NCI-H2081 treated with DMSO at 0.1 percent for 48 hours (cell line): ENCODE data around the gene BCO1.
"Not testable (repeated sequence)": the region's sequence is repeated elsewhere in the genome, so short reads cannot be mapped to it uniquely, and the experiment has no call there.

Experiments
- DNase-seq: peaks from one replicate; lab custom pipeline; 2025; lab: John Stamatoyannopoulos, UW

BCO1 gene

GRCh38 chr16:81238296-81239011, at the start of gene BCO1:
Gene BCO1, plus strand, starts transcription at chr16:81238689. Its CDS starts 220 bp downstream, at chr16:81238909.
- no peak for DNase-seq

GRCh38 chr16:81189100-81189664, 49.3 kb upstream of the BCO1 start:
- no peak for DNase-seq

- no peak for DNase-seq
These were observed 47.8 kb upstream of the BCO1 start for GRCh38 chr16:81190667-81191066.

GRCh38 chr16:81195885-81196534, 42.5 kb upstream of the BCO1 start:
- DNase-seq = no peak

- DNase-seq = no peak
These were observed 39.9 kb upstream of the BCO1 start for GRCh38 chr16:81198635-81199034.

GRCh38 chr16:81201267-81201666, 37.2 kb upstream of the BCO1 start:
- no peak for DNase-seq

GRCh38 chr16:81204798-81205680, 33.5 kb upstream of the BCO1 start:
- peak; percentile 2 for DNase-seq

GRCh38 chr16:81207076-81207475, 31.4 kb upstream of the BCO1 start:
- no peak for DNase-seq

GRCh38 chr16:81210807-81211206, 27.7 kb upstream of the BCO1 start:
- DNase-seq = peak; percentile 1

- no peak for DNase-seq
These were observed 25.5 kb upstream of the BCO1 start for GRCh38 chr16:81212830-81213465.

- no peak for DNase-seq
These were observed 23.7 kb upstream of the BCO1 start for GRCh38 chr16:81214745-81215166.

GRCh38 chr16:81216114-81216513, 22.4 kb upstream of the BCO1 start:
- DNase-seq = no peak

- no peak for DNase-seq
These were observed 21.8 kb upstream of the BCO1 start for GRCh38 chr16:81216706-81217105.

- no peak for DNase-seq
These were observed 19.3 kb upstream of the BCO1 start for GRCh38 chr16:81219151-81219550.

GRCh38 chr16:81220349-81220748, 18.1 kb upstream of the BCO1 start:
- no peak for DNase-seq

- no peak for DNase-seq
These were observed 16.8 kb upstream of the BCO1 start for GRCh38 chr16:81221731-81222130.

GRCh38 chr16:81224824-81225223, 13.7 kb upstream of the BCO1 start:
- no peak for DNase-seq

- DNase-seq = not testable (repeated sequence)
These were observed 12.8 kb upstream of the BCO1 start for GRCh38 chr16:81225697-81226096.

GRCh38 chr16:81227785-81228184, 10.7 kb upstream of the BCO1 start:
- no peak for DNase-seq

- no peak for DNase-seq
These were observed 8.7 kb upstream of the BCO1 start for GRCh38 chr16:81229811-81230210.

GRCh38 chr16:81231014-81231413, 7.5 kb upstream of the BCO1 start:
- DNase-seq = no peak
